CD4-positive, alpha-beta T cell treated with Interleukin-10 for 1 hour (primary cell): ENCODE measurements around the gene MYMX.

Source experiments
- DNase-seq: peaks from one replicate; pipeline ENCODE4 v3.0.0-alpha.2; 2020

Gene MYMX

DNA sequence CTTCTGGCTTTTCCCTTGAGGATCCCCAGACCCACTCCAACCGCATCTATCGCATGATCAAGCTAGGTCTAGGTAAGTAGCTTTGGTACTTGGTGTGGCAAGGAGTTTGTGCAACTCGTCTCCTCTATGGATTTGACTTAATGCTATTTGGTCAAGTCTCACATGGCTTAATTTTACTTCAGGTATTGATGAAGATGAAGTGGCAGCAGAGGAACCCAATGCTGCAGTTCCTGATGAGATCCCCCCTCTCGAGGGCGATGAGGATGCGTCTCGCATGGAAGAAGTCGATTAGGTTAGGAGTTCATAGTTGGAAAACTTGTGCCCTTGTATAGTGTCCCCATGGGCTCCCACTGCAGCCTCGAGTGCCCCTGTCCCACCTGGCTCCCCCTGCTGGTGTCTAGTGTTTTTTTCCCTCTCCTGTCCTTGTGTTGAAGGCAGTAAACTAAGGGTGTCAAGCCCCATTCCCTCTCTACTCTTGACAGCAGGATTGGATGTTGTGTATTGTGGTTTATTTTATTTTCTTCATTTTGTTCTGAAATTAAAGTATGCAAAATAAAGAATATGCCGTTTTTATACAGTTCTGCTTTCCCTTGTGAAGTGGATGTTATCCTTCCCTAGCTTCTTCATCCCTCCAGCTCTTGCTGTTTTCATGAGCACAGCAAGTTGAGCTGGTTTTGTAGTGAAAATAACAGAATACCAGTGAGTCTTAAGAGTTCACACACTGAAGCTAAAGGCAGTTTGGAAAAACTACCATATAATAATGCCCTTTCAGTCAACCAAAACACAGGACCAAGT, 36.8 kb downstream of the MYMX start:
- peak; percentile 74 for DNase-seq

DNA sequence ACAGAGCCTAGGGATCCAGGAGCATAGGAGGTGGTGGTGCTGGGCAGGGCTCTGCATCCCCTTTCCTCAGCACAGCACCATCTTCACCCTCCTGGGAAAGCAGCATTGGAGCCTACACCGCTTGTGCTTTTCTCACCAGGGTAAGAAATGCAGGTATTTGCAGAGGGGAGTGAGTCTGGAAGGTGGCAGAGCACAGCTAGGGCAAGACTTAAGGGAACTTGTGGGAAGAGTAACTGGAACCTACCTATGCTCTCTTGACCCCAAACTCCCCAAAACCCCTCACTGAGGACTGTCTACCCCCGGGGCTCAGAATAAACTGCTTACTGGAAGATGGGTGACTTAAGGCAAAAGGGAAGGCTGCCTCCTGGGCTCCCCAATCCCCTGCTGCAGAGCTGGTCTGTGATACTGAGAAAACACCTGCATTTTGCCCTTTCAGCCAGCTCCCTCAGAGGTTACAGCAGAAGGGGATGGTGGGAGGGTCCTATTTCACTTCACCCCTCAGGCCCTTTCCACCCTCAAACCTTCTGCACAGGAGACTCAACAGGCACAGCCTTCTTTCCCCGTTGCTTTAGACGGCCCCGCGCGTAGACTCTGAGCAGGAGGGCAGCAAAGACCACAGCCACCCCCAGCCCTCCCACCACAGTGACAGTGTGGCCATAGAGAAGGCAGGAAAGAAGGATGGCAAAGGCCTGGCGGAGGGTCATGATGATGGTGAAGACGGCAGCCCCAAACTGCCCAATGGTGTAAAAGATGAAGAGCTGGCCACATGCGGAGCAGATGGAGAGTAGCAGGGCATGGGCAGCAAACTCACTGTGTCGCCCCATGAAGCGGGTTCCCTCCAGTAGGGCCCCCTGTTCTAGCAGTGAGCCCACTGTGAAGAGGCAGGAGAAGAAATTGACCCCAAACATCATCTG, 37.7 kb downstream of the MYMX start:
- no peak for DNase-seq

DNA sequence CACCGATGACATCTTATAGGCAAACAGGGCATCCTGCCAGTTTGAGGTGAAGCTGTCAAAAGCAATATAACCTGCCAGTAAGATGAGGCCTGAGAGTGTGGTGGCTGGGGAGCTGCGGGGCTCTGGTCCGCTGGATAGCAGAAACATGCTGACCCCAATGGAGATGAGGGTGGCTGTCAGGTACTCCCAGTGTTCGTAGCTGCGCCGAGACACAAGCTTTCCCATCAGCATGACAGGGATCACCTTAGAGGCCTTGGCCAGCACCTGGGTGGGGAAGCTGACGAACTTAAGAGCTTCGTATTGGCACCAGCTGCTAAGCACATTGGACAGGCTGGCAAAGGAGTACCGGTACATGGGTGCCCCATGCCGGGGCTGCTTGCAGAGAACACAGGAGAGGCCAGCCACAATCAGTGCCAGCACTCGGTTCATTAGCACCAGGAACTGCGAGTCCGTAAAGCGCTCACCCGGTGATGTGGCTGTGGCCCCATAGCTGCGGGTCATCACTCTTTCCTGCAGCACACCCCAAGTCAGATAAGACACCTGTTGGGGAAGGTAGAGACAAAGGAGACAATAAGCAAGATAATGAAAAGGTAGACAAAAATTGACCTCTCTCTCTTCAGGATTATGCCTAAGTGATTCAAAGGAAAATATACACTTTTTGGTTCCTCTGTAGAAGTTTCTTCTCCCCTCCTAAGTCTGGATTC, 38.5 kb downstream of the MYMX start:
- peak; percentile 47 for DNase-seq

DNA sequence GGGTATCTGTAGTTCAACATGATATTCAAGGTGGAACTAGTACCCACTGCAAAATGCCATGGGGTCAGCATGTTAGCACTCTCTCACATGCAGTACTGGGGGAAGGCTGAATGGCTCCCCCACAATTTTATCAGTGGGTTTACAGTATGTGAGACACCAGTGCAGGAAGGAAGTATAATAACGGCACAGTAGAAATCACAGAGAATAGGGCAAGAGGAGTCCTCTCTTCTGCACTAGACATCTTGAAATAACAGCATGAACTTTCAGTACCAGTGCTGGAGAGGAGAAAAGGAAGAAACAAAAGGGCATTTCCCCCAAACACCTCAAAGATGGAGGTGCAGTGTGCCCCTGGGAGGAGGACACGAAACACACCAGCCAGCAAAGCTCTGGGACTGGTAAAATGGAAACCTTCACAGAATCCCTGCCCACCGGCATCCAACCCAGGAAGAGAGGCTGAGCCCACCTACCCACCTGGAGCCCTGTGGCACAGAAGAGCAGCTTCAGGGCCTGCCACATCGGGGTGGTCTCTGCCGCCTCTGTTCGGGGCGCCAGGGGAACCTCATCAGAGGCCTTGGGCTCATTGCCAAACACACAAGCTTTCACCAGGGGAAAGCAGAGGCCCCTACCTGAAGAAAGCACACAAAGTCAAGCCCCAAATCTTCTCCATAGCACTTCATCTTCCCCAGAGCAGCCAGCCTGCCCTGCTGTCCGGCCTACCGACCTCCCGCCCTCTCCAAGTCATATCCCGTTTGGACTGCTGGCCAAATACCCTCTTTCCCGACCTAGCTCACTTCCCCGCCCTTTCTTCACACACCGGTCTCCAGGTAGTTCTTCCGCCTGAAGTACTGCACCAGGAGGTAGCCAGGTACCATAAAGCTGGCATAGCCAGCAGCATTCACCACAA, 39.4 kb downstream of the MYMX start:
- peak; percentile 51 for DNase-seq

DNA sequence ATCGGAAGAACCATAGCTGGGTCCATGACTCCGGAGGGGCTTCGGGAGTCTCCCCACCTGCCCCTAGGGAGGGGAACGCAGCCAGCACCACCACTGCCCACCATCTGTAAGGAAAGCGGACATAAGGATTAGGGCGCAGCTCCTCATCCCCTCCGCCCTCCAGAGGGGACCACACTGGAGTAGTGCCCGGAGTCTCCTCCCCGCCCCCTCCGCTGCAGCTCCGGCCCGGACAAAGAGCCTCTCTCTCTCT, 40.0 kb downstream of the MYMX start:
- DNase-seq = no peak

DNA sequence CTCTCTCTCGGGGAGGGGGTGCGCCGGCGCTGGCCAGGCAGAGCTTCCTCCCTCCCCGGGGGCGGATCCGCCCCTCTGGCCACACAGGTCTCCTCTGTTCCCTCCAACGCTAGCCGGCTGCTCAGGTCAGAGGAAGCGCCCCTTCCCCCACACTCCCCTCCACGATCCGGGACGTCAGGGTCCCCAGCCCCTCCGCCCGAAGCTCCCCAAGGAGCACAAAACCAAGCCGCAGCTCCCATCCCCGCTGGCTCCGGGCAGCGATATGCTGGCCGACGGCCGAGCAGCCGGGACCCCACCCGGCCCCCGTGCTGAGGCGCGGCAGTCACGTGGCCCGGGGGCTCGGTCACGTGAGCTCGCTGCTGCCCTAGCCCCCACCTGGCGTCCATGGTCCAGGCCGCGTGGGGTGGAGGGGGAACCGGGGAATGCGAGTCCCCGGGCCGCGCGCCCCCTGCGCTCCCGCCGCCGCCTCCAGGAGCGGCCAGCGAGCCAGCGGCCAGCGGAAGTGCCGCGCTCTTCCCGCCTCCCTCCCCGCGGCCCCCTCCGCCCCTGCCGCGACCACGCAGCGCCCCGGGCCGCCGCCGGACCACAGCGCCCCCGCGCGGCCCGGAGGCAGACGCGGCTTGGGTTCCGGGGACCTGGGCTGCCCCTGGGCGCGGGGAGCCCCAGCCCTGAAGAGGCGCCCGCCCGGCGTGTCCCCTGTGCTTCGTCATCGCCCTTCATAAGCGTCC, 40.5 kb downstream of the MYMX start, which contains the start of gene SLC35B2:
SLC35B2 (minus strand) TSS at position 504 of the 728 bp plus-strand sequence; CDS start at position 386, 118 bp downstream.
- peak; percentile 80 for DNase-seq

DNA sequence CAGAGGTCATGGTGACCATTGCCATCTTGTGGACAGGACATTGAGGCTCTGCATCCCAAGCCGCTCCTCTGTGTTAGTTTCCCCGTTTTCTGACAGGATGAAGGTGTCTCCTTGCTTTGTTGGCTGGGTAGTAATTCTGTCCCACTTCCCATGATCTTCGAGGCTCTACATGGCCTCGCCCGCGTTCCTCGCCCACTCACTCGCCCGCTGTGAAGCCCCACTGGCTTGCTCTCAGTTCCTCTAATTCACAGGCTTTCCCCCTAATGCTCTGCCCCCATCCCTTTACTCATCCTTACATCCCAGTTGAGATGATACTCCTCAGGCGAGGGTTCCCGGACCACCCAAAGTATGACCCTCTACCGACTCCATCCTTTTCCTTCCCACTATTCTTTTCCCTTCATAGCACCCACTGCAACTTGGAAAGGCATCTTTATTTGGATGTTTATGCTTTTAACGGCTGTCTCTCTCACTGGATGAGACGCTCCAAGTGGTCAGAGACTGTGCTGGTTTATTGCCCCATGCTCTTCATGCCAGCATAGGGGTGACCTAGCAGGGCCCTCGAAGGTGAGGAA, 41.1 kb downstream of the MYMX start:
- no peak for DNase-seq

DNA sequence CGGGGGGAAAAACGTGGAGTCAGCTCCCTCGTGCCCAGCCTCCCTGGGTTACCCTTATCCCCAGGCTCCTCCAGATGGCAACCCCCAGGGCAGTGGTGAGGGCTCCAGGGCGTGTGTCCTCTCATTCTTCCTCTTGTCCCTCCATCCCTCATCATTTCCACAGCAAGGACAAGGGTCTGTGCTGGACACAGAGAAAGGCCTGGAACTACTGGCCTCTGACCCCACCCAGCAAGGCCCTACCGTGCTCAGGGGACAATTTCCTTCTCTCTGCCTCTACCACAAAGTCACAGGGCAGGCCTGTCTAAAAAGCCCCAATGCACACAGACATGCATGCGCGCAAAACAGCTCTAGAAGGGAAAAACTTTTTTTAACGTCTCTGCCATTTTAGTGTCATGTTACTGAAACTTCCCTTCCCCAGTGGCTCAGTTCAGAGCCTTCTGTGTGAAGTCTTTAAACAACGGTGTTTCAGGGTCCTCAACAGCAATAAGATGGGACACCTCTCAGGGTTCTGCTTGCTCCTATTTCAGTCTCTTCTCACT, 41.7 kb downstream of the MYMX start:
- no peak for DNase-seq

DNA sequence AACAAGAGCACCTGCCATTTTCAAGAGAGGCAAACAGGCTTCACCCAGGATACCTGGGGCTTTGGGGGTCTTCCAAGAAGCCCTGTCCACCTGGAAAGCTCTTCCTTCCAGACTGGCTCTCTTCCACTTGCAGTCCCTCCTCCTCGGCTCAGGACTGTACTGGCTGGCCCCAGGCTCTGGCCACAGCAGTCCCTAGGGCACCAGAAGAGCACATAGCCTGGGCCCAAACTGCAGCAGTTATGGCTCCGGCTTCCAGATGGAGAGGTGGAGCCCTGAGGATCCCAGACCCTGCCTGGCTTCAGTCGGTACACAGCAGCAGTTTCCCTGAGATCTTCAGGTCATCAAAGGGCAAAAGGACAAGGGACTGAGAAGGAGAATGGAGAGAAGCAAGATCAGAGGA, 42.2 kb downstream of the MYMX start:
- DNase-seq = no peak

DNA sequence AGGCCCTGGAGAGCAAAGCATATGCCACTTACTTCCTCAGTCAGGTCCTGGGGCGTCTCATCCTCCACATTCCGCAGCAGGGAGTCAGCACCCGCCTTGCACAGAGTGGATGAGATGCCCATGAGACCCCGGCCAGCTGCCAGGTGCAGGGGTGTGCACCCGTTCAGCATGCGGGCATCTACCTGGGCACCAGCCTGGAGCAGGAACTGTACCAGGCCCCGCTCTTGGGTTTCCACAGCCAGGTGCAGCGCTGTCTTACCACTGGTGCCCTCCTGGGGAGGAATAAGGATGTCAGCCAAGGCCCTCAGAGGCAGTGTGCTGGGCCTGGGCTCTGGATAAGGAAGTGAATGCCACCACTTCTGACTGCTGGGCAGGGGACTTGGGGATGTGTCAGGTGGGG, 43.3 kb downstream of the MYMX start:
- DNase-seq = no peak

DNA sequence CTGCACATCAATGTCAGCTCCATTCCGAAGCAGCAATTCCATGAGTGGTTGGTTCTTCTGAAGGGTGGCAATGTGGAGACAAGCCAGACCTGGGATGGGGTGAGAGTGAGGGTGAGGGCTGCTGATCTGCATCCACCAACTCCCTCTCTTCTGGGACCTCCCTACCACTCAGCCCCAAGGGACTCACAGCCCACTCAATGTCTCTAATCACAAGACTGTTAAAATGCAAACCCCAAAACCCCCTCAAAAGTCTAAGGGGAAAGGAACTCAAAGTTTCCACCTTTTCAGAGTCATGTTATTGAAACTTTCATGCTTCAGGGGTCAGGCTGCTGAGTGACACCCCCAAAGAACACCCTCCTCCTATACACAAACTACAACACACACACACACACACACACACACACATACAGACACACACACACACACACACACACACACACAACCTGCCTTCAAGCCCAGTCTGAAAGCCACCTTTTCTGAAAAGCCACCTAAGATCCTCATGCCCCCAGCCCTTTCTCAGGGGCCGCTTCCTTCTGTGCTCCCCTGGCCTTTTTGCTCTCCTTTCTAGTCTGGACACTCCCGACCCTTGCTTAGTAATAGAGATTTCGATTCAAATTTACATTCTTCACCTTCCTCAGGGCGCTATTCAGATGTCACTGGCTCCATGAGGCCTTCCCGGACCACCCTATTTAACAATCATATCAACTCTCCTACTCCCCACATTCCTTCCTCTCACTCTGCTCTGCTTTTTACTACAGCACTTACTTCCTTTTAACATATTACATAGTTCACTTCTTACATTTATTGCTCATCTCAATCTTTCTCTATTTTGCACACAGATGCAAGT, 43.9 kb downstream of the MYMX start:
- DNase-seq = no peak

DNA sequence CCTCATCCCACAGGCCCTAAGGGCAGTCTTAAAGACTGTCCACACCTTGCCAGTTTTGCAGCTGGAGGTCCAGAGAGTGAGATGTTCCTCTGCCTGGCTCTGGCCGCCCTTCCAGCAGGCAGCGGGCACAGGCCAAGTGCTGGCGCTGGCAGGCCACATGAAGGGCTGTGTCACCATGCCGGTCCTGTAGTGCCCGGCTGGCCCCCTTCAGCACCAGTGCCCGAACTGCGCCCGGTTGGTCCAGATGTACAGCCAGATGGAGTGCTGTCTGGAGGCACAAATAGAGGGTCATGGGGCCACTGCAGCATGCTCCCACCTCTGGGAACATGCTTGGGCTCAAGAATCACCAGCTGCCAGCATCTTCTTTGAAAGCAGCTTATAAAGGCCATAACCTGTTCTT, 44.9 kb downstream of the MYMX start:
- no peak for DNase-seq

DNA sequence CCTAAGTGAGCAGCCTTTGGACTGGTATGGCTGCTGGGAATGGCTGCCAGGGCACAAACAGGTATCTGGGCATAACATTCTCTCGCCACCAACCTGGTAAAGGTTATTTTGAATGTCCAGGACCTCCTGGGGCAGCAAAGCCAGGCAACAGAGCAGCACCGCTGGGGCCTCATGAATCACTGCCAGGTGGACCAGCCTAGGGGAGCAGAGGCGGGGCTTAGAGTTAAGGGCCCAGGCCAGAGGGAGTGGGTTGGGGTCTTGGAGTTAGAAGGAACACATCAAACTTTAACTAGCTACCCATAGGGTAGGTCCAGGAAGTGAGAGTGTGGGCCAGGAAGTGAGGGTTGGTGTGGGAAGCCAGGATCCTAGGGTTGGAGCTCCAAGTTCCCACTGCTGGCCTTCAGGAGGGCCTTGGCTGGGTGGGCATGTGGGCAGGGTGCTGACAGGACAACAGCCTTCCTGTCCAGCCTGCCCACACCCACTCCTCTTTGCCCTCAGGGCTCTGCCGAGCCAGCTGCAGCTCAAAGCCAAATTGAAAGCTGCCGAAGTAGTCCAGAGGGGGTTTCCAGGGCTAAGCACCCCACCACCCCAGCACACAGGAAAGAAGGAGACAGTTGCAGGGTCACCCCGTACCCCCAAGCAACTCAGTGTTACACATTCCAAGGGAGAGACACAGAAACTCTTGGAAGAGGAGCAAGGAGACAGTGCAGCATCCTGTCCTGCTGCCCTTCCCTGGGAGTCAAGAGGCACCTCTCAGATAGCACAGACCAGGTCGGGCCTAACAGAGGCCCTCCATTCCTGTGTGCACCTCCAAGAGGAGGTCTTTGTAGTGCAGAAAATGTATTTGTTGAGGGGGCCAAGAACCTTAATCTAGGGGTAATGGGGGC, 46.0 kb downstream of the MYMX start:
- DNase-seq = no peak

DNA sequence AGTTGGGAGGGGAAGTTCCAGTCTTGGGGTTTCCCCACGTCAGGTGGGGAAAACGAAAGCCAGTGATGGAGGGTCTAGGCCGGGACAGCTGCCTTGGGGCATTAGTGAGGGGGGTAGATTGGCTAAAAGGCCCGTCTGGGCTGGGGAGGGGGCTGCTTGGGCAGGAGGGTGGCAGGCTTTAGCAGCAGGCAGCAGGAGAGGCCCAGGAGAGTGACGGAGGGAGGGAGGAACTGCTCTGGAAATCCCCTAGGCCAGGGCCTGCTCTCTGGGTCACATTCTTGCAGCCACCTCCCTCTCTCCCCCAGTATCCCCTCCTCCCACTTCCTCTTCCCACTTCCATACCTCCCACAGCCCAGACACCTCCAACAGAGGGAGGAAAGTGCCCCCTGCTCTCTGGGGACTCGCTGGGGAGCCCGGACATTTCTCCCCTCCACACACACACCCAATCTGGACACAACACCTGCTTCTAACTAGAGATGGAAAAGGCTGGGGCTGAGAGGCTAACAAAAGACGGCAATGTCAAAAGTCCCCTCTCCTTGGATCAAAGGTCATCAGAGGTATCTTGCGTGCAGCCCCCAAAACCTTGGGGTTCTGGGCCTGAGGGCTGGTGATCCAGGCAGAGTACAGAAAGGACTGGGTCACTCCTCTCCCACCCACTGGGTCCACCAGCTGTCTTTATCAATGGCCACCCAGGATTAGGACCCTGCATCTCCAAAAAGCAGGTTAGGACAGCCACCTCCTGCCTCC, 46.8 kb downstream of the MYMX start:
- DNase-seq = peak; percentile 73

DNA sequence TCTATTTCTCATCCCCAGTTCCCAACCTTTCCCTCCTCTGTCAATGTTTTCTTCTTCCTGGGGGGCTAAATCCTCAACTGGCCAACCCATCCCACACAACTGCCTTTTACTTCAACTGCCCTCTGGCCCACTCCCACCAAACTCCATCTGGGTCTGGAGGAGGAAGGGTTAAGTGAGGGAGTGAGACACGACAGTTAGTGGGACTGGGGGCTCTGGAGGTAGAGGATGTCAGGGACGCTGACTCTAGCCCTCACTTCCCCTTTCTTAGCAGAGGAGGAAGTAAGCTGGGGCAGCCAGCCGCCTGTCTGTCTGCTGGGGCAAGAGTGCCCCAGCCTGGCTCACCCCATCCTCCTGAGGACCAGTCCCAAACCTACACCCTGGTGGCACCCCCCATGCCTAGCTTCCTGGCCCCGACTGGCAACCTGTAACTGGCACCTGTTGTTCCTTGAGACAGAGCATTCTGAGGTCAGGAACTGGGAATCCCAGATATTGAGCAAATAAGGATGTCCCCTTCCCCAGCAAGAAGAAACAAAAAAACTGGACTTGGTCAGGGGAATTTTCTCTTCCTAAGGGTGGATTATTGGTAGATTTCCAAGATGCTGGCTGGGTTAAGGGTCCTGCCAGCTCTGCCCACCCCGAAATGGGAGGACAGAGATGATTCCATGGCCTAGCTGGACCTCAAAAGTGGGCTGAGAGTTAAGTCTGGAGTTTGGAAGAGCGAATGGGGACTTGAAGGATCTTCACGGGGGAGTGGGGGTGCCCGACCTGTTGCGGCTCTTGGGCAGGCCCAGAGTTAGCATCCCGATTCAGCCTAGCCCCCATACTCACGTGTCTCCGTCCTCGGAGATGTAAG, 47.7 kb downstream of the MYMX start:
- DNase-seq = peak; percentile 61

DNA sequence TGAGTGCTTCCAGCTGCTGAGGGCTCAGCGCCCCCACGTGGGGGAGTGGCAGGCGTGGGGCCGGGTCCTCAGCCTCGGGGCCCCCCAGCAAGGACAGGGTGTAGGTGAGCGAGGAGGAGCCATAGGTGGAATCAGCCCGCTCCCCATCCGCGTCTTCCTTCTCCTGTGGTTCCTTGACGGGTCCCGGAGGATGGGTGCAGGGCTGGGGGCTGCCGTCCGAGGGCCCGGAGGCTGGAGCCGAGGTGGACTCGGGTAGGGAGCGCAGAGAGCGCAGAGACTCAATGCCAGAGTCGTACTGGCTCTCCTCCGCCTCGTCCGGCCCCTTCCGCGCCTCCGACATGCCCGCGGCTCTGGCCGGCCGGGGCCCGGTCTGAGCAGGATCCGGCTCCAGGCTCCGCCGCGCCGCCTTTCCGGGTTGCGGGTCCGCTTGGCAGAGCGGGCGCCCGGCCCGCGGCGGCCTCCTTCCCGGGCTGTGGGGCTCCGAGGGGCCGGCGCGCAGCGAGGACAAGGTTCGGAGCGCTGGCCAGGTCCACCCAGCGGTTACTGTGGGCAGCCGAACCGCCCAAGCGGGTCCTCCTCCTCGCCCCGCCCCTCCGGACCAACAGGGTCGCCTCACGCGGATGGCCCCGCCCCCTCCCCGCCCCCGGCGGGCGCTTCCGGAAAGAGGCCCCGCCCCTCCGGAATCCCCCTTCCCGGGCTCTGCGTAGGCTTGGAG, 48.4 kb downstream of the MYMX start, which contains the start of gene NFKBIE:
NFKBIE (minus strand) TSS at position 545 of the 715 bp plus-strand sequence; CDS start at position 340, 205 bp downstream.
- peak; percentile 96 for DNase-seq
